ENCODE data around the gene URB2. TPM values are rescaled to one million over a fixed set of nuclear protein-coding genes. Genes with fewer than 3 reads are reported as not detected.
"Not testable (repeated sequence)": the region's sequence is repeated elsewhere in the genome, so short reads cannot be mapped to it uniquely, and the experiment has no call there.

URB2 gene
- total RNA-seq, 1 experiment from 2014 or later = 53.2 TPM

- H3K79me2 ChIP-seq (ENCODE audit: insufficient read depth, low read length); H3K14ac ChIP-seq (ENCODE audit: insufficient read depth, low read length); H4K8ac ChIP-seq (replicated peaks; ENCODE audit: insufficient read length, low read depth, low read length); H3K9ac ChIP-seq (ENCODE audit: extremely low read depth, insufficient read length, low read length); H3K56ac ChIP-seq (ENCODE audit: insufficient read length, low read depth, low read length); H2AK5ac ChIP-seq (ENCODE audit: insufficient read length, low read length); H3K4ac ChIP-seq (ENCODE audit: low read depth, low read length); DNase-seq; H2AFZ ChIP-seq (ENCODE audit: low read length); H3K27ac ChIP-seq (ENCODE audit: insufficient read length, low read depth, low read length); H3K4me3 Mint-ChIP-seq; H2BK5ac ChIP-seq (ENCODE audit: insufficient read length, low read length); H3K4me1 ChIP-seq (ENCODE audit: insufficient read depth, low read length); H3K27me3 Mint-ChIP-seq (ENCODE audit: low read depth); H3K18ac ChIP-seq (ENCODE audit: insufficient read length, low read depth, low read length); H2BK120ac ChIP-seq (ENCODE audit: low read depth, low read length, poor library complexity, severe bottlenecking); H2BK20ac ChIP-seq (ENCODE audit: low read depth, low read length, poor library complexity, severe bottlenecking); H3T11ph ChIP-seq (ENCODE audit: low read length); H4K20me1 ChIP-seq (ENCODE audit: control insufficient read depth, insufficient read depth, insufficient read length); H2BK12ac ChIP-seq (ENCODE audit: insufficient read length, low read depth, low read length); H4K5ac ChIP-seq (ENCODE audit: insufficient read length, low read depth, low read length); H3K4me2 ChIP-seq (ENCODE audit: insufficient read depth, insufficient read length, low read length); H4K91ac ChIP-seq (ENCODE audit: insufficient read length, low read depth, low read length); H3K27me3 ChIP-seq (ENCODE audit: insufficient read depth, low read length); H3K9me3 ChIP-seq (ENCODE audit: control insufficient read depth, low read depth, low read length); H2BK15ac ChIP-seq (ENCODE audit: low read depth, low read length); H3K23me2 ChIP-seq (ENCODE audit: insufficient read length, low read depth, low read length, poor library complexity, severe bottlenecking); H3K79me1 ChIP-seq (ENCODE audit: insufficient read depth, low read depth, low read length, poor library complexity, severe bottlenecking); H3K23ac ChIP-seq (ENCODE audit: insufficient read length, low read depth, low read length): not testable (repeated sequence)
- Mint-ChIP-seq H3K9me3 (peaks cover 27 to 29% of the 10 kb centered on the region in 2 experiments), H3K27ac (peak overlapping the region; percentile 81 to 99 (median 95); a peak in 6 of 7 replicates), H3K4me1 (peaks cover 20 to 39% of the 10 kb centered on the region in 2 experiments), H3K36me3 (ENCODE audit: insufficient read depth in 1 of 3, low read depth in 3 of 3) (peaks cover 21 to 37% (median 26%) of the 10 kb centered on the region in 3 experiments)
- no CpG with 5 or more reads among the region's 6 CpGs for WGBS (ENCODE audit: extremely low coverage, insufficient read length, low lambda C conversion rate)
Observed at GRCh38 chr1:229707127-229707526, 81.1 kb downstream of the URB2 start.

All from H9 (cell line).